Measurements from ENCODE around the gene DSCAML1.

Gene DSCAML1

DNA sequence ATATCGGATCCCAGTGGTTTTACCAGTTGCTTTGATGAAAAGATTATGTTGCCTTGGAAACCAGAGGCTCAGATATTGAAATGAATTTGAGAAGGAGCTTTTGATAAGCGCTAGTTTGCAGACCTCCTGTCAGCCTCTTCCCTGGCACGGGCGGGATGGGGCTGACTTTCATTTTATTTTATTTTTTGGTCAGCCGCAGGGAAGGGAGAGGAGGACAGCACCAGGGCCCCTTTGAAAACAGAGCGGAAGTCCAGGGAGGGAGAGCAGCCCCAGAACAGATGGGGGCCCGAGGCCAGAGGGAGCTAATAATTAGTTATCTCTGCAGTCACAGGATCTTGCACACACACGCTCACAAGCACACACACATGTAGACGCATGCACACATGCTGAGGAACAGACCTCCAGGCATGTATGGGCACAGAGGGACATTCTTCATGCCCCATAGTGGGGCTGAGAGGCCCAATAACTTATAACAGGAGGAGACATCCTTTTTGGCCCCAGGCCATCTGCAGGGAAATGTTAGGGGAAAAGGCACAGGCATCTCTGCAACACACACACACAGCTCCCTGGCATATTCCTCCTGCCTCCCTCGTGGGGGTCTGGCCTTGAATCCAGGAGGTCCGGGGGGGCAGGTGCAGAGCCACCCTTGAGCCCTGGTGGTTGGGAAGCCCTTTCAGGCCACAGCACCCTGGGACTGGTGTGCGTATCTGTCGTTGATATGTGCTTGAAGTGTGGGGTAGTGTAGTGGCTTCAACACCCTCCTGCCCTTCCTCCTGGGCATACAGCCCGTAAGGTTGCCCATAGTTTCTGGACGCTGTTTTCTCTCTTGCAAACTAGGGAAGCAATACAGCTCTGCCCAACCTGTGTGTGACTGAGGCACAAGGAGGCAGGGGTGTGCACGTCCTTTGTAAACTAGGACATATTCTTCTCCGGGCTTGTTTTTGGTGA is 352.0 kb downstream of the DSCAML1 start:
- DNase-seq (ENCODE audit: low read depth in 2 of 2) = no peak

DNA sequence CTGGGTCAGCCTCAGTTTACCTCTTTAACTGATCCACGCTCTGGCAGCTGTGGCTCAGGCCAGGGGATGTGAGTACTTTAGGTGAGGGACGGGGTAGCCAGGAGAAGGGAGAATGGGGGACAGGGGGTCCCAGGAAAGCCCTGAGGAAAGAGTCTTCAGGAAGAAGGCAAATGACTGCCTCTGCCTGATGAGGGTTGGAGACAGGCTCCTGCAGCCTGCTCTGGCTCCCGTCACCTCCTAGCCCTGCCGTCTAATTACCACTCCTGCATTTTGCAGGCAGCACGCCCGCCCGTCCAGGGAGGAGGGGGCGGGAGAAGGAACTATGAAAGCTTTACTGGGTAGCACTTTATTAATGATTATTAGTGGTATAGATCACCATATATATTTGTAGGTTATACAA is 352.8 kb downstream of the DSCAML1 start:
- DNase-seq (ENCODE audit: low read depth in 2 of 2) = no peak

DNA sequence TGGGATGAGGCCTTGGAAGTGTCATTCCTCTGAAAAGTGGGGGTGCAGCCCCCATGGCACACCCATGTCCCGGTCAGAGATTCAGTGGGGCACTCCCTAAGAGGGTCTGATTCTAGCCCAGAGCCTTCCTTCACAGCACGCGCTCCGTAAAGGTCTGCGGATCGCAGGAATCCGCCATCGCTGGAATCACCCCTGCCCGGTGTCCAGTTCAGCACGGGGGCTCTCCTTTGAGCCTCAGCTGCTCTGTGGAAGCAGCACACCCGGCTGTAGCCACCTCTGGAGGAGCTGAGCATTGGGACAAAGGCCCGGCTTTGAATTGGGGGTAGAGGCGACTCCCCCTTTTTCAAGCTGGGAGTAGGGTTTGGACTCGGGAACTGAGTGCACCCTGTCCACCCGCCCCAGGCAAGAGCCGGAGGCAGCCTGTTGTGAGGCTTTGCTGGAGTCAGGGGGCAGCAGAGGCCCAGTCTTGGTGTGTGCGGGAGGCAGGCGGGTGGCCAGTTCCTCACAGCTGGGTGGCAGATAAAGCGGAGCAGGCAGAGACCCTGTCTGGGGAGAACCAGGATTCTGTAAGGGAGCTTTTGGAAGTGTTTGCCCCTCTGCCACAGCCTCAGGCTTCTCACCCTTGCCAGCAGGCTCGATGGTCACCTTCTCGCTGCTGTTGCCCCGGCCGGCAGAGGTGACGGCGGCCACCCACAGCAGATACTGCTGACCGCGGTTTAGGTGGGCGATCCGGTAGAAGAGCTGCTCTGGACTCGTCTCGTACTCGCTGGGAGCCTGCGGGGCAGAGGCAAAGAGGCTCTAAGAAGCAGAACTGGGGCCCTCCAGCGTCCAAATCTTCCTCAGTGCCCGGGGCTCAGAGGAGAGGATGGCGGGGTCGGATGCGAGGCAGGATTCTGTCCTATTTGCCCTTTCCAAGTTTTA is 353.5 kb downstream of the DSCAML1 start:
- DNase-seq (ENCODE audit: low read depth in 2 of 2) = no peak

DNA sequence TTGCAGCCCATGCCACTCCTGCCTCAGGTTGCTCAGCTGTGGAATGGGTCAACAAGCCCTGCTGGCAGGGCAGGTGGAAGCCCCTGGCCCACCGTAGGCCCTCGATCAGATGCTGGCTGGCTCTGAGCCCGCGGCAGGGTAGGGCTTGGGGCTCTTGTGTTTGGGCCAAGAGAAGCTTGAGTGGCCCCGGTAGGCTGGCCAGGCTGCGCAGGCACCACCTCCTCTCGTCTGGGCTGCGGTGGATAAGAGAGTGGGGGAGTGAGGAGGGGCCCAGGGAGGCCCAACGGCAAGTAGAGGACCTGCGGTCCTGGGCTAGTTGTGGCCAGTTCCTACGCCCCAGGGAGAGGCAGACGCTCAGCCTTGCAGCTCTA is 354.2 kb downstream of the DSCAML1 start:
- DNase-seq (ENCODE audit: low read depth in 2 of 2) = no peak

- DNase-seq (ENCODE audit: low read depth in 2 of 2) = no peak
Measured at GRCh38 chr11:117442049-117442868, 354.8 kb downstream of the DSCAML1 start.

DNA sequence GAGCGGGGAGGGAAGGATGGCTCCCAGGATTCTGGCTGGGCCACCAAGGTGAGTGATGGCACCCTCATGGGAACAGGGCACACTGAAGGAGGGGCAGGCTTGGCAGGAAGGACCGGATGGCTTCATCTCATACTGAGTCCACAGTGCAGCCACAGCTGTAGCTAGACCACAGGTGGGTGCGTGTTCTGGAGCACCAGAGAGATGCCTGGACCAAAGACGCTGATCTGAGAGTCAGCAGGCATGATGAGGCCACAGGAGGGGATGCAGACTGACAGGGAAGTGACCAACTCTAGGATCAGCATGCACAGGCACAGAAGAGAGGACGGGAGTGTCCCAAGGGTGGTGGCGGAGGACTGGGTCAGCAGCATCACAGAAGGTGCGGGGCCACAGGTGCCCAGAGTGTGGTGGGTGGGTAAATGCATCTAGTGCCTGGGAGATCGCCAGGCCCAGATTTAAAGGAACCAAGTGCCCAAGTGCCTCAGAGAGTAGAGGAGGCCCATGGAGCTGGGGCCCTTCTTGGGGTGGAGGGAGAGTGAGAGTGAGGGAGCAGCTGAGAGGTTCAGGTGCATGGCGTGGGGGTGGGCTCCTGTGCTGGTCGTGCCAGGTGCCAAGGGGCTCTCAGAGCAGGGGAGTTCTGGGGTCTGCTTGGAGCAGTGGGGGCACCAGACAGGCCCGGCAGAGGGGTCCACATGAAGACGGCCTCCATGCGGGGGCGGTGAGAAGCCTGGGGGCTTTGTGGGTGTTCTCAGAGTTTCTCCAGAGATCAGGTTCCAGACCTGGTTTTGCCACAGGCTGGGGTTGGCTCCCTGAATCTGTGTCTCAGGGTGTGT is 355.7 kb downstream of the DSCAML1 start:
- no peak for DNase-seq (ENCODE audit: low read depth in 2 of 2)

GRCh38 chr11:117440258-117440657 is 356.8 kb downstream of the DSCAML1 start:
- no peak for DNase-seq (ENCODE audit: low read depth in 2 of 2)

GRCh38 chr11:117439256-117439655 is 357.8 kb downstream of the DSCAML1 start:
- DNase-seq (ENCODE audit: low read depth in 2 of 2) = no peak

DNA sequence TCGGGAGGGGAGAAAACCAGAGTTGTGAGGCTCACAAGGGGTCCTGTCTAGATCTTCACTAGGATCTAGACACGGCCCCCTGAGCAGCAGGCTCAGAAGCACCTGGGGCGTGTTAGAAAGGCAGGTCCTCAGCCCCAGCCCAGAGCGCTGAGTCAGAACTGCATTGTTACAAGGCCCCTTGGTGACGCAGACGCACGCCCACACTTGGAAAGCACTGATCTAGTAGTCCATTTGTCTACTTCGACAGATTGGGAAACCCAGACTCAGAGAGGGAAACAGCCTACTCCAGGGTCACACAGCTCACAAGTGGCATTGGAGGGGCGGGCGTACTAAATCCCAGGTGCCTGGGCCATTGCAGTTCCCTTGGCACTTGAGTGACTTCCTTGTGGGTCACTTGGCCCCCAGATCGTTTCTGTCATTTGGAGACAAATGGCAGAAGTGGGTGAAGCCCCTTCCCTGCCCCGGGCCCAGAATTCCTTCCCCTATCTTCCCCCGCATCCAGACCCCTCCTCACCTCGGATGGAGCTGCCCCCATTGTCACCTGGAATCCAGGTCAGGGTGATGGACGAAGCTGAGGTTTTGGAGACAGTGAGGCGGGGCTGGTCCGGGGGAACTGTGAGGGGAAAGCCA is 358.5 kb downstream of the DSCAML1 start:
- no peak for DNase-seq (ENCODE audit: low read depth in 2 of 2)

- DNase-seq (ENCODE audit: low read depth in 2 of 2) = no peak
Measured at GRCh38 chr11:117437791-117438130, 359.3 kb downstream of the DSCAML1 start.

DNA sequence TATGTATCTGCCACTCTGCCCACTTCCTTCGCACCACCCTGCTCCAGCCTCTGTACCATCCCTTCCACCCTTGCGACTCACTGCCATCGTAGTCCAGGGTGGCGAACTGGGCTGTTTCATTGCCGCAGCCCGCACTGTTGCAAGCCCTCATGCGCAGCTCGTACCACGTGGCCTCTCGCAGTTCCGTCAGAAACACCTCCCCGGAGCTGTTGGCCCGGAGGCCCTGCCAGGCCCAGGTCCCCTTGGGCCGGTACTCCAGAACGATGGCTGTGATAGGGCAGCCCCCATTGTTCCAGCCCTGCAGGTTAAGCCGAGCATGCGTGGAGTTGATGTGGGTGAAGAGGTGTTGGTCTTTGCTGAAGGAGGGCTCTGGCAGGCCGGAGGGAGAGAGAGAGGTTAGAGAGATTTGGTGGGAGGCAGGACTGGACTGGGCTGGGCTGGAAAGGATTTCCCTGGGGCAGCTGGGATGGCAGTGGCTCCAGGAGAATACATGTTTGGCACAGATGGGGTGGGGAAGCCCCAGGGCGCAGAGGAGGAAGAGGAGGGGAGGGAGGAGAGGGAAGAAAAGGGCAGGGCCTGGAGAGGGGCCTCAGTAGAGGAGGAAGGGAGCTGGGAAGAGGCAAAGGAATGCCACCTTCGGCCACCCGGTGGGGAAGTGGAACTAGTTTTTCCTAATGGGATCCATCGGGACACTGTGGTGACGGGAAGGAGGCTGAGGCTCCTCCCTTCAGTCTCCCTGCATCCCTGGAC is 359.8 kb downstream of the DSCAML1 start:
- no peak for DNase-seq (ENCODE audit: low read depth in 2 of 2)

DNA sequence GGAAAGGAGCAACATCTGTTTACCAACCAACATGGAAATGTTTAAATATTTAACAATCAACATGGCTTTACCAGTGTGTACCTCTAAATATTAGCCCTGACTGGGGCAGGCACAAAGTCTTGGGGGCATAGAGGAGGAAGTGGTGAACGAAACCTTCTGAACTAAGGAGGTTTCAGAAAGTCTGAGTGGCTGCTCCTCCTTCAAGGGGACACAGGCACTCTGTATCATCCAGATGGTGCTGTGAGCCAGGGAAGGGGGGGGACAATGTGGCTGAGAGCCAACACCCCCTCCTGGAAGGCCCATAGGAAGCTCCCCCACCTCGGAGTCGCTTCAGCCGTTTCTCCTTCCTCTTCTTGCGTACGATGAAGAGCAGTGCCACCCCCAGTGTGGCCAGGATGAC is 361.7 kb downstream of the DSCAML1 start:
- no peak for DNase-seq (ENCODE audit: low read depth in 2 of 2)

GRCh38 chr11:117434481-117434880 is 362.5 kb downstream of the DSCAML1 start:
- DNase-seq (ENCODE audit: low read depth in 2 of 2) = no peak

DNA sequence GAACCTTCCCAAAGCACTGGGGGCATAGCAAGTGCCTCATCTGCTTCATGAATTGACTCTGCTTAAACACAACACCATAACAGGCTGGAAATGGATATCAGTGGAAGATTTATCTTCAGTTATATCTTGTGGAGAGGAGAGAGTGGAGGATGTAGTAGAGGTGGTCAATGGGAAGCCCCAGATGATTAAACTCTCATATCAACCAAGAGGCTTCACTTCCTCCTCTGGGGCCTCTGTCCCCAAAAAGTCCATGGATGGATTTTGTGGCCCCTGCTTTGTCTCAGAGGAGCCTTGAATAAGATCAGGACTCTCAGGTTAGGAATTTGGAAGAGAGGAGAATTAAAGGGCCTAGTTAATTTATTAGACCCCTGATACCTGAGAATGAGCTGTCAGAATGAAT is 363.3 kb downstream of the DSCAML1 start:
- no peak for DNase-seq (ENCODE audit: low read depth in 2 of 2)

GRCh38 chr11:117431436-117431835 is 365.6 kb downstream of the DSCAML1 start:
- DNase-seq (ENCODE audit: low read depth in 2 of 2) = no peak

DNA sequence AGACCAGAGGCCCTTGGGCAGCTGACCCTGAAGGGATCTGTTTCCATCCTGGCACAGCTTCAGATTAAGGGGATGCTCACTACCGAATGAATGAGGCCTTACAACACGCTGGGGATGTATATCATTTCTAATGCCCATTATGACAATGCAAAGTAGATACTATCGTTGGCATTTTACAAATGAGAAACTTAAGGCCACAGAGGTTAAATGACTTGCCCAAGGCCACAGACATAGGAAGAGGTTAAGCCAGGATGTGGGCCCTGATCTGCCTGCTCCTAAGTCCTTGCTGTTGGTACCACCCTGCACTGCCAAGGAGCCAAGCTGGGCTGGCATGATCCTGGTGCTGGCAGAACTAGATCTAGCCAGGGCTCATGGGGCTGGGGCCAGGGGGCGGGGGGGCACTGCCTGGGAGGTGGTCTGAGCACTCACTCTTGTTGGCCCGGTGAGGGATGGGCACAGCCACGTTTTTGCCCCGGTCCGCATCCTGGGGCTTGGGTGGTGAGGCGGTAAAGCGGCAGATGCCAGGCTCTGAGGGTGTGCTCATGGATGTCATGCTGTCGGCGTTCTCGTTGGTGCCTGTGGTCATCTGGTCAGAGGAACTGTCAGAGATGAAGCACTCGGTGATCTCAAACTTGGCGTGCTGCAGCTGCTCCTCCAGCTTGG is 366.6 kb downstream of the DSCAML1 start:
- no peak for DNase-seq (ENCODE audit: low read depth in 2 of 2)

DNA sequence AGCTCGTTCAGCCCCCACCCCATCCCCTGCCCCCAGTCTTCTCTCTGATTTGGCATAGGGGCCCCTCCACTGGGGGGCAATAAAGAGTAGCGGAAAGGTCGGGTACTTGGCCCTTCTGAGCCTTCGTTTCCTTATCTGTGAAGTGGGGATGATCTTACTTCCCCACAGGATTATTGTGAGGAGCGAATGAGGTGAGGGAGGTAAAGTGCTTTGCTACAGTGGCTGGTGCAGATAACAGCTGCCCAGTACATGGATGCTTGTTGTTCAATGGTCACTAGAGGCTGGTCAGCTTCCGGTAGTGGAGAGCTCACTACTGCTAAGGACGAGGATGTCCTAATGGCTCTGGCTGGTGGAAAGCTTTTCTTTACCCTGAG is 368.2 kb downstream of the DSCAML1 start:
- no peak for DNase-seq (ENCODE audit: low read depth in 2 of 2)

GRCh38 chr11:117428186-117428855 is 368.7 kb downstream of the DSCAML1 start:
- DNase-seq (ENCODE audit: low read depth in 2 of 2) = no peak
